ENCODE results near the gene PLEKHG4B. TPM values are rescaled to one million over a fixed set of nuclear protein-coding genes. Genes with fewer than 3 reads are reported as not detected.

The PLEKHG4B gene
- polyA plus RNA-seq, 1 of the 3 experiments (the other 2 are of a cell fraction), result 0.18 TPM

GRCh38 chr5:54175-54730 lies 37.7 kb upstream of the PLEKHG4B start:
- H3K9ac ChIP-seq, result no peak overlapping the region
- H4K20me1 ChIP-seq (ENCODE audit: insufficient read depth), result no peaks in the 10 kb centered on the region
- H3K4me3 ChIP-seq (ENCODE audit: low read depth in 2 of 2, low read length in 1 of 2), result peak overlapping the region; percentile 12 to 45; a peak in 1 of 4 replicates
- no peaks in the 10 kb centered on the region for H3K79me2 ChIP-seq (ENCODE audit: insufficient read depth)
- no peaks in the 10 kb centered on the region for H3K9me2 ChIP-seq
- POLR2A ChIA-PET, result no interaction called here
- no peaks in the 10 kb centered on the region for H3K9me3 ChIP-seq
- TF ChIP-seq MXI1 (IDR thresholded peaks at IDR 0.05; ENCODE audit: low read depth, low read length) (no peak), GABPA (IDR thresholded peaks at IDR 0.05; ENCODE audit: low read depth) (no peak), ELF1 (IDR thresholded peaks at IDR 0.05) (no peak), PBX3 (IDR thresholded peaks at IDR 0.05) (no peak), POLR2AphosphoS5 (IDR thresholded peaks at IDR 0.05; ENCODE audit: low read depth, low read length) (no peak), NFIC (IDR thresholded peaks at IDR 0.05; ENCODE audit: borderline replicate concordance) (no peak), FOXM1 (IDR thresholded peaks at IDR 0.05; ENCODE audit: low read depth) (no peak), IRF3 (IDR thresholded peaks at IDR 0.05; ENCODE audit: low read depth, low read length) (no peak), RAD21 (IDR thresholded peaks at IDR 0.05; ENCODE audit: low read length) (no peak), TCF12 (IDR thresholded peaks at IDR 0.05) (no peak), RFX5 (IDR thresholded peaks at IDR 0.05; ENCODE audit: low read length) (no peak), REST (IDR thresholded peaks at IDR 0.05; ENCODE audit: low read depth, low read length) (no peak), RXRA (IDR thresholded peaks at IDR 0.05; ENCODE audit: borderline replicate concordance, low read depth) (no peak), FOXJ3 (CRISPR knock-in tag; IDR thresholded peaks at IDR 0.05) (no peak), YY1 (IDR thresholded peaks at IDR 0.05; ENCODE audit: low read depth) (no peak), EP300 (IDR thresholded peaks at IDR 0.05; ENCODE audit: borderline replicate concordance in 1 of 2, low read depth in 1 of 2, low read length in 1 of 2) (no peak), CTCF (IDR thresholded peaks at IDR 0.05) (no peak), SMC3 (IDR thresholded peaks at IDR 0.05; ENCODE audit: low read depth, low read length) (no peak)
- 0 out of 2 replicates have a peak overlapping the region, but pooled peaks have one; percentile 60 for H3K4me2 ChIP-seq
- H3K27me3 ChIP-seq (ENCODE audit: insufficient read depth), result peaks cover 49% of the 10 kb centered on the region
- H3F3A ChIP-seq (replicated peaks; ENCODE audit: insufficient read depth), result no peaks in the 10 kb centered on the region
- DNase-seq, result no peak
- no peak overlapping the region for H3K27ac ChIP-seq (ENCODE audit: low read depth in 2 of 2, low read length in 1 of 2)
- 31% methylated on average over 10 of the region's 20 CpGs for WGBS (ENCODE audit: low lambda C conversion rate)
- H3K36me3 ChIP-seq (replicated peaks in 1 of 2; ENCODE audit: control insufficient read depth in 1 of 2, insufficient read depth in 2 of 2, low read length in 1 of 2), result no peaks in the 10 kb centered on the region
- CTCF ChIA-PET, result no interaction called here
- no peaks in the 10 kb centered on the region; a peak in 1 of 4 replicates for H3K4me1 ChIP-seq (ENCODE audit: control insufficient read depth in 1 of 2, insufficient read depth in 2 of 2, low read depth in 1 of 2, low read length in 1 of 2)
- no peak overlapping the region for H2AFZ ChIP-seq (ENCODE audit: low read depth)

Data from SK-N-SH (cell line).